WTC11 (cell line): Measurements from ENCODE around the gene CBX2.

Source experiments
- ARID4B ChIP-seq: sonication (generic); formaldehyde crosslinking; IDR thresholded peaks from 2 replicates; pipeline ENCODE4 v1.8.0; 2023; ENCODE audit warnings: missing genetic modification reagents, mild to moderate bottlenecking, borderline replicate concordance
- ATF1 ChIP-seq: sonication (generic); formaldehyde crosslinking; IDR thresholded peaks from 2 replicates; pipeline ENCODE4 v1.8.1; 2023; ENCODE audit warnings: mild to moderate bottlenecking, moderate library complexity, missing genetic modification reagents
- CTCF ChIP-seq: fragments of 200-600 bp; IDR thresholded peaks from 2 replicates; pipeline ENCODE4 v1.8.0; 2022; ENCODE audit warnings: antibody characterized with exemption
- FOXK1 ChIP-seq: sonication (generic); formaldehyde crosslinking; IDR thresholded peaks from 2 replicates; pipeline ENCODE4 v1.8.0; 2022; ENCODE audit warnings: mild to moderate bottlenecking, moderate library complexity, missing genetic modification reagents
- MAX ChIP-seq: sonication (generic); formaldehyde crosslinking; IDR thresholded peaks from 2 replicates; pipeline ENCODE4 v1.8.0; 2022; ENCODE audit warnings: mild to moderate bottlenecking, missing genetic modification reagents
- TP53 ChIP-seq: sonication (generic); formaldehyde crosslinking; IDR thresholded peaks from 2 replicates; pipeline ENCODE4 v1.8.1; 2023; ENCODE audit warnings: mild to moderate bottlenecking, missing genetic modification reagents
- ZNF232 ChIP-seq: sonication (generic); formaldehyde crosslinking; IDR thresholded peaks from 2 replicates; pipeline ENCODE4 v1.8.0; 2022; ENCODE audit warnings: mild to moderate bottlenecking, missing genetic modification reagents

DNA sequence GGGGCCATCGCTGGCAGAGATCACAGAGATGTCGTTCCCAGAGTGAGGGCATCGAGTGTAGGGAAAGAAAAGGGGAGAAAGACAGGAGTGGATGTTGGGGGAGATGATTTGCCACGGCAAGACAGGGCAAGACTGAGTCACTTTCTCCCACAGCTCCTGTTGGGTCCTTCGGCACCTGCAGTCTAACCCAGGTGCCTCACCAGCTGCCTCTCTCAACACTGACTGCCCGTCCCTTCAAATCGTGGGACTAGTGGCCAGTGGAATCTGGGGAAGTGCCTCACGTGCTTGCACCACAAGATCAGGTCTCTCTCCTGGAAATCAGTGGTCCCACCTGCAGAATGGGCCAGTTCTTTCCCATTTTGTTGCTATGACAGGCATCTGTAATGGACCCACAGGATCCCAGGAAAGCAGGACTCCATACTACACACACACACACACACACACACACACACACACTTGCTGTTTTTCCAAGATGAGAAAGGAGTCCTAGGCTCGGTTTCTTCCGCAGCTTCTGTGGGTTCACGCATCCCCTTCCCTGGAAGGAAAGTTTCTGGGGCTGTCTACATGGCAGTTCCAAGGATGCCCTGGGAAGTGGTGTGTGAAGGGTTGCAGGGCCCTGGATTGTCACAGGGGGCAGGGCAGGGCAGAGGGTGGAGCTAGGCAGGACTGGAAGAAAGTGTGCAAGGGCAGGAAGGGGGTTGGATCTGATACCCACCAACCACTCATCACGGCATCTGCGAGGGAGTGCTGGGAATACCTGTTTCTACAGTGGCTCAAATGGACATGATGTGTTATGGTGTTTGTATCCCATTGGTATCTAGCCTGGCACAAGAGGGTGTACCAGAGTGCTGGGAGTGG is 29.1 kb downstream of the CBX2 start:
- TF ChIP-seq ZNF232 (CRISPR knock-in tag) (no peak), FOXK1 (CRISPR knock-in tag) (no peak), CTCF (no peak), ATF1 (CRISPR knock-in tag) (no peak), MAX (CRISPR knock-in tag) (no peak), TP53 (no peak), ARID4B (no peak)
